GM21515 (cell line): ENCODE measurements around the gene LILRB1.
"Not testable (repeated sequence)": the region's sequence is repeated elsewhere in the genome, so short reads cannot be mapped to it uniquely, and the experiment has no call there.

Source experiments
- ATAC-seq: cut with Tn5 transposase; IDR thresholded peaks from one replicate; pipeline ENCODE4 v1.9.1; 2021; ENCODE audit not compliant: unreplicated experiment

Gene LILRB1

DNA sequence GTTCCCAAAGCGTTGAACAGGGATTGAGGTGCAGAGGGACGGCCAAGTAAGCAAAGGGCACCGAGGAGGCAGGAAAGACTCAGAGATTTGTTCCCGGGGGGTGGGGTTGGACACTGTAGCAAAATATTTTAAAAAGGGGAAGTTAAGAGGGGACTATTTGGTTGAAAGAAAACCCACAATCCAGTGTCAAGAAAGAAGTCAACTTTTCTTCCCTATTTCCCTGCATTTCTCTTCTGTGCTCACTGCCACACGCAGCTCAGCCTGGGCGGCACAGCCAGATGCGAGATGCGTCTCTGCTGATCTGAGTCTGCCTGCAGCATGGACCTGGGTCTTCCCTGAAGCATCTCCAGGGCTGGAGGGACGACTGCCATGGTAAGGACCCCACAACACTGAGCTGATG lies at the start of gene LILRB1:
TSS of gene LILRB1 (plus strand) at position 223 of the 400 bp plus-strand sequence. CDS start 590 bp downstream, outside the sequence.
- ATAC-seq: not testable (repeated sequence)

GRCh38 chr19:54586397-54586796 lies 43.9 kb upstream of the LILRB1 start:
- no peak for ATAC-seq

DNA sequence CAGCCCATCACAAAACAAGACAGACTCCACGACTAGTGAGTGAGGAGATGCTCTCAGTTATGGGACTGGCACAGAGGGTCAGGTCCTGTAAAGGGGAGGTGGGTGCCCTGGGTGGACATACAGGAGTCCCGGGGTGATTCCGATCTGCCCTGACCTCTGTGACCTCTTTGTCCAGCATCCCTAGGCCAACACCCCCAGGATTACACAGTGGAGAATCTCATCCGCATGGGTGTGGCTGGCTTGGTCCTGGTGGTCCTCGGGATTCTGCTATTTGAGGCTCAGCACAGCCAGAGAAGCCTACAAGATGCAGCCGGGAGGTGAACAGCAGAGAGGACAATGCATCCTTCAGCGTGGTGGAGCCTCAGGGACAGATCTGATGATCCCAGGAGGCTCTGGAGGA lies 43.3 kb upstream of the LILRB1 start:
- ATAC-seq: no peak

GRCh38 chr19:54593445-54593844 lies 36.8 kb upstream of the LILRB1 start, which contains the start of gene LILRA1:
LILRA1 (plus strand) TSS chr19:54593632; CDS start chr19:54594245, 613 bp downstream.
- ATAC-seq: not testable (repeated sequence)

- ATAC-seq: not testable (repeated sequence)
Measured at GRCh38 chr19:54593931-54594626, 36.2 kb upstream of the LILRB1 start.

DNA sequence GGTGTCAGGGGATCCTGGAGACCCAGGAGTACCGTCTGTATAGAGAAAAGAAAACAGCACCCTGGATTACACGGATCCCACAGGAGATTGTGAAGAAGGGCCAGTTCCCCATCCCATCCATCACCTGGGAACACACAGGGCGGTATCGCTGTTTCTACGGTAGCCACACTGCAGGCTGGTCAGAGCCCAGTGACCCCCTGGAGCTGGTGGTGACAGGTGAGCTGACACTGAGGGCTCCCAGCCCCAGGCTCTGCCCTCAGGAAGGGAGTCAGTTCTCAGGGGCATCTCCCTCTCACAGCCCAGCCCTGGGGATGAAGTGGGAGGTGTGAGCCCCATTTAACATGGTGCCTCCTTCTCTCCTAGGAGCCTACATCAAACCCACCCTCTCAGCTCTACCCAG lies 35.5 kb upstream of the LILRB1 start:
- ATAC-seq: no peak

GRCh38 chr19:54595680-54596436 lies 34.4 kb upstream of the LILRB1 start:
- not testable (repeated sequence) for ATAC-seq

DNA sequence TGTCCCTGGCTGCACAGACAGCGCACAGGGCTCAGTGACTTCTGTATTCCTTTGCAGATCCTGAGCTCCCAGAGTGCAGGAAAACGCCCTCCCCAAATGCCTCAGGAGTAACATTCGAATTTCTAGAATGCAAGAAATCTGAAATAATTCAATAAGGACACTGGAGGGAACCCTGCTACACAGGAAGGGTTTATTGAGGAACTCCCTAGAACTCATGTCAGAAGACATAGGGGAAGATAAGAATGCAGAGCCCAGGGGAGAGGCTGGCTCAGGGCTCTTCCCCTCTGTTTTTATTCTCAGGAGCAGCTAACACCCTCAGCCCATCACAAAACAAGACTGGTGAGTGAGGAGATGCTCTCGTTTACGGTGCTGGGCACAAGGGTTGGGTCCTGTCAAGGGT lies 30.1 kb upstream of the LILRB1 start:
- ATAC-seq: no peak

GRCh38 chr19:54606230-54606629 lies 24.1 kb upstream of the LILRB1 start:
- no peak for ATAC-seq

GRCh38 chr19:54606891-54607784 lies 23.1 kb upstream of the LILRB1 start:
- peak; percentile 52 for ATAC-seq

- ATAC-seq: no peak
Measured at GRCh38 chr19:54607785-54608150, 22.5 kb upstream of the LILRB1 start.

GRCh38 chr19:54608205-54608604 lies 22.1 kb upstream of the LILRB1 start:
- ATAC-seq: no peak

GRCh38 chr19:54608792-54609191 lies 21.5 kb upstream of the LILRB1 start:
- no peak for ATAC-seq

GRCh38 chr19:54609356-54609791 lies 20.9 kb upstream of the LILRB1 start:
- no peak for ATAC-seq

DNA sequence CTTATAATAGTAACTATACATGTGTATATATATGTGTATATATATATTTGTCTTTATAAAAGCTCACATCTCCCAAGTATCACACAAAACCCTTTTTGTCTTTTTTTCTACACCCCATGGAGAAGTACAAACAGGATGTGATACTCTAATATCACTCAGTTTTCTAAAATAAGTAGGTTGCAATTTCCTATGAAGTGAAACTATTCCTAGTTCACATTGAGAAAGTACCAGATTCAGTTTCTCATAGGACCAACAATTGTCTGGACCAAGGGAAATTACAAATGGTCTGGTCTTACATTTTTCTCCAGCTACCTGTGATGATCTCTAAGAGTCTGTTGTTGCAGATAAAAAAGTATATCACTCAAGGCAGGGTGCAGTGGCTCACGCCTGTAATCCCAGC lies 17.9 kb upstream of the LILRB1 start:
- ATAC-seq: no peak

DNA sequence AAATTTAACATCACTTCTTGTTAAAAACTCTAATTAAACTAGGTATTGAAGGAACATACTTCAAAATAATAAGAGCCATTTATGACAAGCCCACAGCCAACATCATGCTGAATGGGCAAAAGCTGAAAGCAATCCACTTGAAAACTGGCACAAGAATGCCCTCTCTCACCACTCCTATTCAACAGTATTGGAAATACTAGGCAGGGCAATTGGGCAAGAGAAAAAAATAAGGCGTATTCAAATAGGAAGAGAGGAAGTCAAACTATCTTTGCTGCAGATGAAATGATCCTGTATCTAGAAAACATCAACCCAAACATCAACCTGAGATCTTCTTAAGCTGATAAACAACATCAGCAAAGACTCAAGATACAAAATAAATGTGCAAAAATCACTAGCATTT lies 15.6 kb upstream of the LILRB1 start:
- no peak for ATAC-seq

GRCh38 chr19:54616057-54616456 lies 14.2 kb upstream of the LILRB1 start:
- peak; percentile 27 for ATAC-seq

GRCh38 chr19:54616821-54617560 lies 13.3 kb upstream of the LILRB1 start:
- ATAC-seq: peak; percentile 82

DNA sequence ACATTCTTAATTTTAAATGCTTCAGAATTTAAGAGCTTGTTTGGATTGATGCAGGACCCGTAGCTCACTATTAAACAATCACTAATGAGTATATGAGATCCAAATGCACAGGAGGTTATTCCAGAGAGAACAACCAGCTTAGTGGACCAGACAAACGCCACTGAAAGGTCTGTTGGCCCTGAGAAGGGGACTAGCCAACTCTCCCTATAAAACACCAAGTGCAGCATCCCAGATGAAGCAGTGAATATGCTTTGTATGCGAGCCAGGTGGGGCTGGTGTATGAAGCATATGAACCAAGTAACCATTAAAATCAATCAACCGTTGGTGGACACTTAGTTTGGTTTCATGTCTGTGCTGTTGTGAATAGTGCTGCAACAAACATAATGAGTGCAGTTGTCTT lies 9.8 kb upstream of the LILRB1 start:
- ATAC-seq: no peak

DNA sequence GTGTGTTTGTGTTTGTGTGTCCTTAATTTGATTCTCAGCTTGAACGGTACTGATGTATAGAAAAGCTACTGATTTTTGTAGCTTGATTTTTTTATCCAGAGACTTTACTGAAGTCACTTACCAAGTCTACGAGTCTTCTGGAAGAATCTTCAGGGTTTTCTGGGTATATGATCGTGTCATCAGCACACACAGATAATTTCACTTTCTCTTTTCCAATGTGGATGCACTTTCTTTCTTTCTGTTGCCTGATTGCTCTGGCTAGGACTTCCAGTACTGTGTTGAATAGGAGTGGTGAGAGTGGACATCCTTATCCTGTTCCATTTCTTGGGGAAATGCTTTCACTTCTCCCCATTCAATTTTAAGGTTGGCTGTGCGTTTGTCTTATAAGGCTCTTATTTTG lies 7.9 kb upstream of the LILRB1 start:
- ATAC-seq: no peak

DNA sequence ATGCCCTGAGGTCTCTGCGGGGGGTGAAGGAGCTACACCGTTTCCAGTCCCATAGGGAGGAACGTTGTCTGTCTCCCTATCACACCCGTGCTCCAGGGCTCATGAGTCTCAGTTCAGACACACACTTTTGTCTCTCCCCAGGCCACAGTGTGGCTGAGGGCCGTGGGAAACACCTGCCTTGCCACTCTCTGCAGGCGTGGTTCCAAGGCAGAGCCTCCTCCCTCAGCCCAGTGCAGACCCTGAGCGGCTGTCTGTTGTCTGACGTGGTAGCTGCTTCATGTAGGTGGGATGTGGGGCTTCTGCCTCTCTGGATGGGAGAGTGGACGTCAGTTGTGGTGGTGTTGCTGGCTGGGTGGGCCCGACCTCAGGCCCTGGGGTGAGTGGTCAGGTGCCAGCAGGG lies 6.0 kb upstream of the LILRB1 start:
- ATAC-seq: not testable (repeated sequence)
